HepG2 (cell line): Measurements from ENCODE around the gene YAP1. TPM values are rescaled to one million over a fixed set of nuclear protein-coding genes. Genes with fewer than 3 reads are reported as not detected.

Source experiments
- EZH2 ChIP-seq: conservative IDR thresholded peaks from 2 replicates; pipeline ENCODE4 v1.6.1; 2012; ENCODE audit warnings: mild to moderate bottlenecking, low read depth, low read length, moderate library complexity
- ZMYM3 ChIP-seq: sonication (generic); formaldehyde crosslinking; IDR thresholded peaks from 2 replicates; pipeline ENCODE4 v1.5.1; 2020; ENCODE audit warnings: mild to moderate bottlenecking, missing genetic modification reagents
- ZNF609 ChIP-seq: sonication (generic); formaldehyde crosslinking; IDR thresholded peaks from 2 replicates; pipeline ENCODE4 v1.4.0; 2020; ENCODE audit warnings: mild to moderate bottlenecking, missing genetic modification reagents, borderline replicate concordance
- ZNF775 ChIP-seq: sonication (generic); formaldehyde crosslinking; IDR thresholded peaks from 2 replicates; pipeline ENCODE4 v1.4.0; 2020; ENCODE audit warnings: missing genetic modification reagents, mild to moderate bottlenecking, moderate library complexity, borderline replicate concordance
- ZNF792 ChIP-seq: IDR thresholded peaks from 2 replicates; pipeline ENCODE4 v1.6.1; 2016
- polyA plus RNA-seq, 8 experiments: library from polyadenylated mRNA; depleted of rRNA in 3 of 8; stranded (reverse) in 7 of 8; unstranded in 1 of 8; fragments of >200 nt; fragmentation: Illumina TruSeq in 4 of 8; extraction: Trizol in 4 of 8; gene quantifications; 2 replicates each; pipeline versions ENCODE4 v1.2.1 to v1.2.3, GENCODE V29; 2011 to 2016; ENCODE audit warnings: low read depth in 4 of 8, missing spikeins in 1 of 8, mixed read lengths in 1 of 8; ENCODE audit not compliant: insufficient read depth in 1 of 8
- total RNA-seq, 5 experiments: library from RNA; depleted of rRNA; stranded (reverse); fragments of >200 nt; fragmentation: Illumina TruSeq; extraction: Trizol; gene quantifications; 2 replicates each; pipeline ENCODE4 v1.2.3, GENCODE V29; 2016; ENCODE audit warnings: low read depth in 1 of 5
- TF ChIP-seq, protein P1 (sequence below): sonication (generic); formaldehyde crosslinking; IDR thresholded peaks from 2 replicates; pipeline ENCODE4 v1.8.1; 2023; ENCODE audit warnings: mild to moderate bottlenecking, inconsistent platforms, moderate library complexity, missing genetic modification reagents, borderline replicate concordance
- TF ChIP-seq, protein P2 (sequence below): sonication (generic); formaldehyde crosslinking; IDR thresholded peaks from 2 replicates; pipeline ENCODE4 v1.4.0; 2020; ENCODE audit warnings: mild to moderate bottlenecking, missing genetic modification reagents
- TF ChIP-seq, protein P3 (sequence below): sonication (generic); formaldehyde crosslinking; IDR thresholded peaks from 2 replicates; pipeline ENCODE4 v1.5.0; 2020; ENCODE audit warnings: missing genetic modification reagents
- TF ChIP-seq, protein P4 (sequence below): sonication (generic); formaldehyde crosslinking; IDR thresholded peaks from 2 replicates; pipeline ENCODE4 v1.4.0; 2020; ENCODE audit warnings: missing genetic modification reagents, borderline replicate concordance

Gene YAP1
- total and polyA plus RNA-seq, 2 of the 13 experiments (the other 11 are each of a cell fraction or from before 2014, with no cell fraction given): 59.5 to 91.0 TPM

- TF ChIP-seq, protein P1, sequence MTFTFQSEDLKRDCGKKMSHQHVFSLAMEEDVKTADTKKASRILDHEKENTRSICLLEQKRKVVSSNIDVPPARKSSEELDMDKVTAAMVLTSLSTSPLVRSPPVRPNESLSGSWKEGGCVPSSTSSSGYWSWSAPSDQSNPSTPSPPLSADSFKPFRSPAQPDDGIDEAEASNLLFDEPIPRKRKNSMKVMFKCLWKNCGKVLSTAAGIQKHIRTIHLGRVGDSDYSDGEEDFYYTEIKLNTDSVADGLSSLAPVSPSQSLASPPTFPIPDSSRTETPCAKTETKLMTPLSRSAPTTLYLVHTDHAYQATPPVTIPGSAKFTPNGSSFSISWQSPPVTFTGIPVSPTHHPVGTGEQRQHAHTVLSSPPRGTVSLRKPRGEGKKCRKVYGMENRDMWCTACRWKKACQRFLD (CRISPR knock-in tag): no peak
- TF ChIP-seq, protein P2, sequence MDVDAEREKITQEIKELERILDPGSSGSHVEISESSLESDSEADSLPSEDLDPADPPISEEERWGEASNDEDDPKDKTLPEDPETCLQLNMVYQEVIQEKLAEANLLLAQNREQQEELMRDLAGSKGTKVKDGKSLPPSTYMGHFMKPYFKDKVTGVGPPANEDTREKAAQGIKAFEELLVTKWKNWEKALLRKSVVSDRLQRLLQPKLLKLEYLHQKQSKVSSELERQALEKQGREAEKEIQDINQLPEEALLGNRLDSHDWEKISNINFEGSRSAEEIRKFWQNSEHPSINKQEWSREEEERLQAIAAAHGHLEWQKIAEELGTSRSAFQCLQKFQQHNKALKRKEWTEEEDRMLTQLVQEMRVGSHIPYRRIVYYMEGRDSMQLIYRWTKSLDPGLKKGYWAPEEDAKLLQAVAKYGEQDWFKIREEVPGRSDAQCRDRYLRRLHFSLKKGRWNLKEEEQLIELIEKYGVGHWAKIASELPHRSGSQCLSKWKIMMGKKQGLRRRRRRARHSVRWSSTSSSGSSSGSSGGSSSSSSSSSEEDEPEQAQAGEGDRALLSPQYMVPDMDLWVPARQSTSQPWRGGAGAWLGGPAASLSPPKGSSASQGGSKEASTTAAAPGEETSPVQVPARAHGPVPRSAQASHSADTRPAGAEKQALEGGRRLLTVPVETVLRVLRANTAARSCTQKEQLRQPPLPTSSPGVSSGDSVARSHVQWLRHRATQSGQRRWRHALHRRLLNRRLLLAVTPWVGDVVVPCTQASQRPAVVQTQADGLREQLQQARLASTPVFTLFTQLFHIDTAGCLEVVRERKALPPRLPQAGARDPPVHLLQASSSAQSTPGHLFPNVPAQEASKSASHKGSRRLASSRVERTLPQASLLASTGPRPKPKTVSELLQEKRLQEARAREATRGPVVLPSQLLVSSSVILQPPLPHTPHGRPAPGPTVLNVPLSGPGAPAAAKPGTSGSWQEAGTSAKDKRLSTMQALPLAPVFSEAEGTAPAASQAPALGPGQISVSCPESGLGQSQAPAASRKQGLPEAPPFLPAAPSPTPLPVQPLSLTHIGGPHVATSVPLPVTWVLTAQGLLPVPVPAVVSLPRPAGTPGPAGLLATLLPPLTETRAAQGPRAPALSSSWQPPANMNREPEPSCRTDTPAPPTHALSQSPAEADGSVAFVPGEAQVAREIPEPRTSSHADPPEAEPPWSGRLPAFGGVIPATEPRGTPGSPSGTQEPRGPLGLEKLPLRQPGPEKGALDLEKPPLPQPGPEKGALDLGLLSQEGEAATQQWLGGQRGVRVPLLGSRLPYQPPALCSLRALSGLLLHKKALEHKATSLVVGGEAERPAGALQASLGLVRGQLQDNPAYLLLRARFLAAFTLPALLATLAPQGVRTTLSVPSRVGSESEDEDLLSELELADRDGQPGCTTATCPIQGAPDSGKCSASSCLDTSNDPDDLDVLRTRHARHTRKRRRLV: no peak
- TF ChIP-seq ZNF775 (CRISPR knock-in tag): no peak
- TF ChIP-seq EZH2: no peak
- TF ChIP-seq ZNF609: peak; percentile 58; the same call in 1 of the 2 replicates
- TF ChIP-seq, protein P3, sequence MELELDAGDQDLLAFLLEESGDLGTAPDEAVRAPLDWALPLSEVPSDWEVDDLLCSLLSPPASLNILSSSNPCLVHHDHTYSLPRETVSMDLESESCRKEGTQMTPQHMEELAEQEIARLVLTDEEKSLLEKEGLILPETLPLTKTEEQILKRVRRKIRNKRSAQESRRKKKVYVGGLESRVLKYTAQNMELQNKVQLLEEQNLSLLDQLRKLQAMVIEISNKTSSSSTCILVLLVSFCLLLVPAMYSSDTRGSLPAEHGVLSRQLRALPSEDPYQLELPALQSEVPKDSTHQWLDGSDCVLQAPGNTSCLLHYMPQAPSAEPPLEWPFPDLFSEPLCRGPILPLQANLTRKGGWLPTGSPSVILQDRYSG: peak; percentile 30; the same call in 1 of the 2 replicates
- TF ChIP-seq ZMYM3 (CRISPR knock-in tag): peak; percentile 62
- TF ChIP-seq, protein P4, sequence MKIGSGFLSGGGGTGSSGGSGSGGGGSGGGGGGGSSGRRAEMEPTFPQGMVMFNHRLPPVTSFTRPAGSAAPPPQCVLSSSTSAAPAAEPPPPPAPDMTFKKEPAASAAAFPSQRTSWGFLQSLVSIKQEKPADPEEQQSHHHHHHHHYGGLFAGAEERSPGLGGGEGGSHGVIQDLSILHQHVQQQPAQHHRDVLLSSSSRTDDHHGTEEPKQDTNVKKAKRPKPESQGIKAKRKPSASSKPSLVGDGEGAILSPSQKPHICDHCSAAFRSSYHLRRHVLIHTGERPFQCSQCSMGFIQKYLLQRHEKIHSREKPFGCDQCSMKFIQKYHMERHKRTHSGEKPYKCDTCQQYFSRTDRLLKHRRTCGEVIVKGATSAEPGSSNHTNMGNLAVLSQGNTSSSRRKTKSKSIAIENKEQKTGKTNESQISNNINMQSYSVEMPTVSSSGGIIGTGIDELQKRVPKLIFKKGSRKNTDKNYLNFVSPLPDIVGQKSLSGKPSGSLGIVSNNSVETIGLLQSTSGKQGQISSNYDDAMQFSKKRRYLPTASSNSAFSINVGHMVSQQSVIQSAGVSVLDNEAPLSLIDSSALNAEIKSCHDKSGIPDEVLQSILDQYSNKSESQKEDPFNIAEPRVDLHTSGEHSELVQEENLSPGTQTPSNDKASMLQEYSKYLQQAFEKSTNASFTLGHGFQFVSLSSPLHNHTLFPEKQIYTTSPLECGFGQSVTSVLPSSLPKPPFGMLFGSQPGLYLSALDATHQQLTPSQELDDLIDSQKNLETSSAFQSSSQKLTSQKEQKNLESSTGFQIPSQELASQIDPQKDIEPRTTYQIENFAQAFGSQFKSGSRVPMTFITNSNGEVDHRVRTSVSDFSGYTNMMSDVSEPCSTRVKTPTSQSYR: peak; percentile 85
- no peak for TF ChIP-seq ZNF792 (CRISPR knock-in tag)
These were observed 1.7 kb downstream of the YAP1 start (continued) for GRCh38 chr11:102111787-102112508.
